A673 (cell line): Measurements from ENCODE around the gene CCNB3. TPM values are rescaled to one million over a fixed set of nuclear protein-coding genes. Genes with fewer than 3 reads are reported as not detected.

ENCODE experiments used
- BruUV-seq: library from RNA; stranded (reverse); fragments of 400-500 nt; replicated peaks from 2 replicates; lab custom pipeline; 2021; lab: Mats Ljungman, UMichigan
- CTCF ChIA-PET: fragments of 300-600 bp; sonication (Branson Sonifier 250); formaldehyde crosslinking; loops from one replicate; lab custom pipeline; 2022; ENCODE audit warnings: antibody characterized with exemption; lab: Charles Lee
- POLR2A ChIA-PET: fragments of 300-600 bp; sonication (Branson Sonifier 250); formaldehyde crosslinking; loops from one replicate; lab custom pipeline; 2022; ENCODE audit warnings: antibody characterized with exemption; ENCODE audit not compliant: low non-redundant PET; lab: Charles Lee
- DNase-seq: peaks from one replicate; pipeline ENCODE4 v3.0.0-alpha.2; 2015; ENCODE audit warnings: low spot score
- H3K27ac ChIP-seq: fragments of 200-600 bp; sonication (generic); 2 replicates; pipeline ENCODE4 v1.5.1; 2016; ENCODE audit warnings: mixed run types, low read depth, mild to moderate bottlenecking, mixed read lengths, antibody characterized with exemption, low read length; ENCODE audit not compliant: poor library complexity, severe bottlenecking
- H3K27me3 ChIP-seq: fragments of 200-600 bp; sonication (generic); replicated peaks from 2 replicates; pipeline ENCODE4 v1.6.1; 2017; ENCODE audit warnings: mixed run types, low read depth, mild to moderate bottlenecking, mixed read lengths, antibody characterized with exemption, low read length; ENCODE audit not compliant: insufficient read depth, poor library complexity
- H3K36me3 ChIP-seq: fragments of 200-600 bp; sonication (generic); 2 replicates; pipeline ENCODE4 v1.6.1; 2016; ENCODE audit warnings: mixed run types, mild to moderate bottlenecking, mixed read lengths, antibody characterized with exemption, low read length; ENCODE audit not compliant: insufficient read depth, poor library complexity, severe bottlenecking
- H3K4me1 ChIP-seq: fragments of 200-600 bp; sonication (generic); 2 replicates; pipeline ENCODE4 v1.6.1; 2017; ENCODE audit warnings: mixed run types, mild to moderate bottlenecking, mixed read lengths, antibody characterized with exemption, low read length; ENCODE audit not compliant: insufficient read depth, poor library complexity, severe bottlenecking
- H3K4me3 ChIP-seq: fragments of 200-600 bp; sonication (generic); 2 replicates; pipeline ENCODE4 v1.5.1; 2016; ENCODE audit warnings: low read depth, mixed run types, mild to moderate bottlenecking, mixed read lengths, low read length; ENCODE audit not compliant: poor library complexity, severe bottlenecking
- H3K9me3 ChIP-seq: fragments of 200-600 bp; sonication (generic); 2 replicates; pipeline ENCODE4 v1.6.1; 2016; ENCODE audit warnings: mixed run types, low read depth, mild to moderate bottlenecking, mixed read lengths, antibody characterized with exemption, low read length; ENCODE audit not compliant: poor library complexity, severe bottlenecking
- CTCF ChIP-seq: fragments of 300-800, 200-600 bp; sonication (generic); conservative IDR thresholded peaks from 2 replicates; pipeline ENCODE4 v1.5.1; 2017; ENCODE audit warnings: low read depth, mild to moderate bottlenecking, antibody characterized with exemption, low read length, moderate library complexity, mixed read lengths
- EZH2 ChIP-seq: fragments of 200-600 bp; sonication (generic); IDR thresholded peaks from 2 replicates; pipeline ENCODE4 v1.6.1; 2017; ENCODE audit warnings: borderline replicate concordance, low read depth, mild to moderate bottlenecking, mixed read lengths, antibody characterized with exemption, low read length; ENCODE audit not compliant: poor library complexity, severe bottlenecking
- intact Hi-C: fragments of 100-400 bp; cut with micrococcal nuclease; formaldehyde crosslinking; loops from one replicate; pipeline ENCODE4 v1.10.0; 2022; ENCODE audit not compliant: unreplicated experiment
- total RNA-seq: library from RNA; stranded (reverse); gene quantifications from 2 replicates; pipeline ENCODE4 v1.2.3, GENCODE V29; 2021

Gene CCNB3
- total RNA-seq, 1 experiment from 2014 or later: 2.0 TPM

- Histone ChIP-seq H3K4me1 (no peaks in the 10 kb centered on the region), H3K36me3 (no peaks in the 10 kb centered on the region), H3K27me3 (no peaks in the 10 kb centered on the region), H3K9me3 (no peaks in the 10 kb centered on the region), H3K4me3 (no peak overlapping the region), H3K27ac (no peak overlapping the region)
- POLR2A ChIA-PET: no interaction called here
- intact Hi-C loops: no loop called here
- no peak for DNase-seq
- TF ChIP-seq EZH2 (no peak), CTCF (no peak)
- no TSS peak for BruUV-seq
- CTCF ChIA-PET: no interaction called here
These were observed 182.0 kb downstream of the CCNB3 start for GRCh38 chrX:50386520-50386919.

- Histone ChIP-seq H3K27me3 (no peaks in the 10 kb centered on the region), H3K27ac (no peak overlapping the region), H3K9me3 (no peaks in the 10 kb centered on the region), H3K4me3 (no peak overlapping the region), H3K36me3 (no peaks in the 10 kb centered on the region), H3K4me1 (no peaks in the 10 kb centered on the region)
- ChIA-PET CTCF (no interaction called here), POLR2A (no interaction called here)
- no TSS peak for BruUV-seq
- intact Hi-C loops: no loop called here
- TF ChIP-seq EZH2 (no peak), CTCF (no peak)
- DNase-seq: no peak
These were observed 189.3 kb downstream of the CCNB3 start for GRCh38 chrX:50393902-50394301.

Other genes with a start within 250 kb of the CCNB3 start
- not detected in 2 replicates for gene AKAP4, start 3.8 kb upstream of the CCNB3 start, total RNA-seq